Cardiac fibroblast (primary cell): ENCODE data around the gene MIP.
A peak's percentile ranks its signal among the peaks of the same experiment; 100 is the strongest.

ENCODE experiments used
- DNase-seq, 2 donors: peaks; one replicate each; pipeline versions ENCODE4 v3.0.0 to v3.0.0-alpha.2; 2010; ENCODE audit warnings: low read depth in 2 of 2
- H3K4me3 ChIP-seq, 2 donors: replicated peaks in 1 of 2; 1 replicate in 1 of 2; 2 replicates in 1 of 2; pipeline ENCODE4 v1.5.1; 2011; ENCODE audit warnings: low read depth in 2 of 2, low read length in 2 of 2, mild to moderate bottlenecking in 2 of 2, moderate library complexity in 1 of 2
- TF ChIP-seq, protein P1 (sequence below): IDR thresholded peaks from one replicate; pipeline ENCODE4 v1.5.1; 2011; ENCODE audit warnings: low read depth, mild to moderate bottlenecking, low read length, inconsistent platforms

The MIP gene

DNA sequence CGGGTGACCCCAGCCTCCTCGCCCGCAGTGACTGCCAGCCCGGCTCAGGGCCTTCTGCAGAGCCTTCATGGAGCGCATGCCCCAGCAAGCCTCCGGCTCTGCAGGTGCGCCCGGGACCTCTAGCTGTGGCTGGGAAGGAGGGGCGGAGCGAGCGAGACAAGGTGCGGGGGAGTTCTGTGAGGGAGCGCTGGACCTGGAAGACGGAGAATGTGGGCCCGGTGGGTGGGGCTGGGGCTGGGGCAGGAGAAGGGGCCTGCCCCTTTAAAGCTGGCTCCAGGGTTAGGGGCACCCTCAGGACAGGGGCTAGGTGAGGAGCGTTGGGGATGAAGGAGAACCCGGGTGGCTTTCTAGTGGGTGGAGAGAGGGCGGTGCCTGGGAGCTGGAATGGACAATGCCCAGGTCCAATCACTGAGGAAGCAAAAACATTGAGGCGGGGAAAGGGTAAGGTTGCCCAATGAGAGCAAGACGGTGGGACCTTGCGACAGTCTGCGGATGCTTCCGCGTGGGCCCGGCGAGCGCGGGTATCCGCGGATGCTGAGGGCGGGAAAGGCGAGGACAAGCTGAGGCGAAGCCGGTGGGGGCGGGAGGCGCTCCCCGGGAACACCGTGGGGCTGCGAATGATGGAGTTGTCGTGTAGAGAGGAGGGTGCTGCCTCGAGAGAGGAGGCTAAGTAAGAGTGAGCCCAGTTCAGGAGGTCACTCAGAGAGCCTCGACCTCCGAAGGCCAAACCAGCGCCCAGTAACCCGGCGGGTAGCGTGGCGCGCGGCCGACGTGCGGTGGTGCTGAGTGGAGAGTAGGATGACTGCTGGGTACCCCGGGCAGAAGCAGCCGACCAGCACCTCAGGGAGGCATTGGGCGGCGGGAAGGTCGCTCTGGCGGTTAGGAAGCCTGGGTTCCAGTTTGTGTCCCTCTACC, 33.8 kb upstream of the MIP start, which contains the start of gene GLS2:
TSS of gene GLS2 (minus strand) at position 121 of the 915 bp plus-strand sequence. CDS start at position 78, 43 bp downstream.
- peak; percentile 76 to 78 for DNase-seq
- H3K4me3 ChIP-seq: peak within 1 kb of the TSS; percentile 43 to 48
- TF ChIP-seq, protein P1, sequence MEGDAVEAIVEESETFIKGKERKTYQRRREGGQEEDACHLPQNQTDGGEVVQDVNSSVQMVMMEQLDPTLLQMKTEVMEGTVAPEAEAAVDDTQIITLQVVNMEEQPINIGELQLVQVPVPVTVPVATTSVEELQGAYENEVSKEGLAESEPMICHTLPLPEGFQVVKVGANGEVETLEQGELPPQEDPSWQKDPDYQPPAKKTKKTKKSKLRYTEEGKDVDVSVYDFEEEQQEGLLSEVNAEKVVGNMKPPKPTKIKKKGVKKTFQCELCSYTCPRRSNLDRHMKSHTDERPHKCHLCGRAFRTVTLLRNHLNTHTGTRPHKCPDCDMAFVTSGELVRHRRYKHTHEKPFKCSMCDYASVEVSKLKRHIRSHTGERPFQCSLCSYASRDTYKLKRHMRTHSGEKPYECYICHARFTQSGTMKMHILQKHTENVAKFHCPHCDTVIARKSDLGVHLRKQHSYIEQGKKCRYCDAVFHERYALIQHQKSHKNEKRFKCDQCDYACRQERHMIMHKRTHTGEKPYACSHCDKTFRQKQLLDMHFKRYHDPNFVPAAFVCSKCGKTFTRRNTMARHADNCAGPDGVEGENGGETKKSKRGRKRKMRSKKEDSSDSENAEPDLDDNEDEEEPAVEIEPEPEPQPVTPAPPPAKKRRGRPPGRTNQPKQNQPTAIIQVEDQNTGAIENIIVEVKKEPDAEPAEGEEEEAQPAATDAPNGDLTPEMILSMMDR: no peak

- TF ChIP-seq, protein P1: no peak
- peak overlapping the region; percentile 43 to 48 for H3K4me3 ChIP-seq
- peak; percentile 4 to 13 for DNase-seq
These were observed 33.1 kb upstream of the MIP start for GRCh38 chr12:56487448-56488040.

DNA sequence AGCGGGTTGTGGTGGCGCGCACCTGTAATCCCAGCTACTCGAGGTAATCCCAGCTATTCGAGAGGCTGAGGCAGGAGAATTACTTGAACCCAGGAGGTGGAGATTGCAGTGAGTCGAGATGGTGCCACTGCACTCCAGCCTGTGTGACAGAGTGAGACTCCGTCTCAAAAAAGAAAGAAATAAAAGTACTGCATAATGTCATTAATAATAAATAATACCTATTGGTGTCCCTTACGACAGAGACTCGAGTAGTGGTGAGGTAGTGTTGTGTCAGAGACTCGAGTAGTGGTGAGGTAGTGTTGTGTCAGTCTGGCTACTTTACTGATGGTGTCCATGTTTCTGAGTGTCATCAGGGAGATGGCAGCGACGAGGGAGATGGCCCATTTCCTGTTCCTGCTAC, 32.2 kb upstream of the MIP start:
- no peak for DNase-seq
- TF ChIP-seq, protein P1: no peak
- no peak overlapping the region for H3K4me3 ChIP-seq

DNA sequence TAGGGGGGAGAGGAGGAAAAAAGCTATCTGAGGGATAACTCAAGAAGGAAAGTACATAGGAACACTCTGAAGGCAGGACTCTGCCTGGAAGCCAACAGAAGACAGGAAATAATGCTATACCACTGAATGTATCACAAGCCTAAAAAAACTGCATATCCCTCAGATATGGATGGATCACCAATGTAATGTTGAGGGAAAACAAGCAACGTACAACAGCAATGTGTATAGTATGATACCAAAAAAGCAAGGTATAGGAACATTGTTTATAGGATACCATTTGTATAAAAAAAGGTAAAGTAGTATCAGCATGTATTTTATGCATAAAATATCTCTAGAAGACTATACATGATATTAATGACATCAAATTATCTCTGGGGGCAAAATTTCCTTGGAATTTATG, 30.1 kb upstream of the MIP start:
- TF ChIP-seq, protein P1: no peak
- DNase-seq: no peak
- no peak overlapping the region for H3K4me3 ChIP-seq

- TF ChIP-seq, protein P1: no peak
- no peak overlapping the region for H3K4me3 ChIP-seq
- no peak for DNase-seq
These were observed 25.2 kb upstream of the MIP start for GRCh38 chr12:56479625-56480024.

DNA sequence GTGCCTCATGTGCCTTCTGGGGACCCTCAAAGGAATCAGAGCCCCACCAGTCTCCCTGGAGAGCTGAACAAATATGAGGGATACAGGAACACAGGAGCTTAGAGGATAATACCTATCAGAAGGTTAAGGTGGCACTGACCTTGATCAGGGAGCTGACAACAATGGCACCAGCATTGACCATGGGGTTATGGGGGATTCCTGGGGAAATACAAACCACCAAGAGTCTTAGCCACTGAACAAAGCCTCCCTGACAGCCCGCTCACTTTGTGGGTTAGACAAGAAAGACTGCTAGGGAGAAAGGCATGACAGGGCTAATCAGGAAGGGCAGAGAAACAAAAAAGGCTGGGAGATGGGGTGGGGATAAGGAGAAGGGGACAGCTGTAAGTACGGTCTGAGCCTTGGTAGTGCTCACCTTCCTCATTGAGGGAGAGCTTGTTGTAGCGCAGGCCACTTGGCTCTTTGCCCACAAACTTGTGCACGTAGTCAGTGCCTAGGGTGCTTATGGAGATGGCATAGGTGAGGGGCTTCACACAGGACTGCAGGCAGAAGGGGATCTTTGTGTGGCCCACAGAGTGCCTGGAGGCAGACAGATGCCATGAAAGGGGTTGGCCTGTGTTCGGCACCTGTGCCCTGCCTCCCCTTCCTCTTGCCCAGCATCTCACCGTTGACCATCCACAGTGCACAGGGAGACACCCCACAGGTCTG, 23.2 kb upstream of the MIP start:
- H3K4me3 ChIP-seq: no peak overlapping the region
- TF ChIP-seq, protein P1: no peak
- DNase-seq: no peak
